H1 (cell line): ENCODE measurements around the gene SCARB1. TPM values are rescaled to one million over a fixed set of nuclear protein-coding genes. Genes with fewer than 3 reads are reported as not detected.
A peak's percentile ranks its signal among the peaks of the same experiment; 100 is the strongest.

Experiments used
- CTCF ChIA-PET: fragments of 300-600 bp; sonication (Branson Sonifier 250); formaldehyde crosslinking; loops from one replicate; lab custom pipeline; 2021; ENCODE audit not compliant: partially characterized antibody; lab: Charles Lee
- POLR2A ChIA-PET: fragments of 300-600 bp; sonication (Branson Sonifier 250); formaldehyde crosslinking; loops from one replicate; lab custom pipeline; 2021; ENCODE audit warnings: inconsistent platforms; ENCODE audit not compliant: partially characterized antibody; lab: Charles Lee
- DNase-seq, 2 experiments: peaks; one replicate each; pipeline versions ENCODE4 v3.0.0 to v3.0.0-alpha.2; 2010 to 2022; ENCODE audit warnings: low spot score in 2 of 2, low read depth in 1 of 2, mixed read lengths in 1 of 2
- FAIRE-seq: peaks from 2 replicates; lab custom pipeline; 2011; peaks lifted over from hg19 to GRCh38; lab: Jason Lieb, UNC
- H2AFZ ChIP-seq: 2 replicates; pipeline ENCODE4 v1.8.1; 2012; ENCODE audit warnings: low read length, inconsistent platforms
- H2AK5ac ChIP-seq: 2 replicates; pipeline ENCODE4 v1.6.1; 2013; ENCODE audit warnings: low read depth, low read length
- H2BK120ac ChIP-seq: replicated peaks from 2 replicates; pipeline ENCODE3; 2013; ENCODE audit warnings: low read depth, low read length, inconsistent platforms
- H2BK12ac ChIP-seq: 2 replicates; pipeline ENCODE4 v1.6.1; 2013; ENCODE audit warnings: low read depth, low read length
- H2BK15ac ChIP-seq: 2 replicates; pipeline ENCODE4 v1.6.1; 2013; ENCODE audit warnings: low read length
- H2BK20ac ChIP-seq: 2 replicates; pipeline ENCODE4 v1.6.1; 2013; ENCODE audit warnings: low read length
- H2BK5ac ChIP-seq: 2 replicates; pipeline ENCODE4 v1.6.1; 2013; ENCODE audit warnings: low read depth, low read length
- H3K14ac ChIP-seq: 2 replicates; pipeline ENCODE4 v1.6.1; 2013; ENCODE audit warnings: inconsistent platforms; ENCODE audit not compliant: insufficient read length
- H3K18ac ChIP-seq: 2 replicates; pipeline ENCODE4 v1.6.1; 2013; ENCODE audit warnings: low read length; ENCODE audit errors: extremely low read depth
- H3K23ac ChIP-seq: 2 replicates; pipeline ENCODE4 v1.6.1; 2013; ENCODE audit warnings: inconsistent platforms; ENCODE audit not compliant: insufficient read length
- H3K23me2 ChIP-seq: 2 replicates; pipeline ENCODE4 v1.6.1; 2013; ENCODE audit warnings: low read depth, low read length
- H3K27ac ChIP-seq: 2 replicates; pipeline ENCODE4 v1.6.1; 2011; ENCODE audit warnings: low read depth, low read length, inconsistent platforms
- H3K27me3 ChIP-seq, 4 experiments: replicated peaks in 1 of 4; 1 replicate in 1 of 4; 2 replicates in 3 of 4; pipeline versions ENCODE4 v1.6.1 to v1.8.1; 2011 to 2013; ENCODE audit warnings: low read length in 3 of 4, mild to moderate bottlenecking in 3 of 4, inconsistent platforms in 2 of 4, mixed read lengths in 2 of 4, moderate library complexity in 1 of 4; ENCODE audit not compliant: control insufficient read depth in 3 of 4, insufficient read depth in 3 of 4; ENCODE audit errors: extremely low read depth in 1 of 4
- H3K36me3 ChIP-seq, 4 experiments: 2 replicates each; pipeline versions ENCODE4 v1.6.1 to v1.8.1; 2011 to 2013; ENCODE audit warnings: mild to moderate bottlenecking in 4 of 4, low read length in 3 of 4, moderate library complexity in 2 of 4, control low read depth in 1 of 4, inconsistent platforms in 1 of 4; ENCODE audit not compliant: insufficient read depth in 4 of 4, control insufficient read depth in 2 of 4
- H3K4ac ChIP-seq: replicated peaks from 2 replicates; pipeline ENCODE3; 2013; ENCODE audit warnings: low read length, low read depth, mixed read lengths, inconsistent platforms; ENCODE audit not compliant: insufficient read length
- H3K4me1 ChIP-seq, 4 experiments: replicated peaks in 1 of 4; 1 replicate in 1 of 4; 2 replicates in 3 of 4; pipeline versions ENCODE4 v1.6.1 to v1.8.1; 2011 to 2013; ENCODE audit warnings: low read length in 3 of 4, inconsistent platforms in 2 of 4, mixed read lengths in 1 of 4; ENCODE audit not compliant: insufficient read depth in 4 of 4, control insufficient read depth in 3 of 4
- H3K4me2 ChIP-seq, 2 experiments: 2 replicates each; pipeline versions ENCODE4 v1.6.1 to v1.8.1; 2011 to 2013; ENCODE audit warnings: low read depth in 2 of 2, low read length in 2 of 2, control low read depth in 1 of 2, inconsistent platforms in 1 of 2, mild to moderate bottlenecking in 1 of 2; ENCODE audit not compliant: insufficient read depth in 1 of 2
- H3K4me3 ChIP-seq, 4 experiments: fragments of 200-600, 300-600 bp in 1 of 4; sonication (generic), shearing (Covaris generic), sonication (Bioruptor Twin) in 1 of 4; 2 replicates each; pipeline versions ENCODE4 v1.5.1 to v1.8.1; 2011 to 2016; ENCODE audit warnings: low read length in 4 of 4, low read depth in 3 of 4, control low read depth in 2 of 4, inconsistent platforms in 2 of 4, mild to moderate bottlenecking in 2 of 4, mixed read lengths in 1 of 4, moderate library complexity in 1 of 4; ENCODE audit not compliant: insufficient read depth in 2 of 4; ENCODE audit errors: extremely low read depth in 1 of 4
- H3K56ac ChIP-seq: replicated peaks from 2 replicates; pipeline ENCODE3; 2013; ENCODE audit warnings: low read depth, mild to moderate bottlenecking, mixed read lengths, low read length, inconsistent platforms; ENCODE audit not compliant: insufficient read length
- H3K79me1 ChIP-seq: 2 replicates; pipeline ENCODE4 v1.6.1; 2013; ENCODE audit warnings: low read depth, low read length, control low read depth
- H3K79me2 ChIP-seq, 2 experiments: 2 replicates each; pipeline versions ENCODE4 v1.6.1 to v1.8.1; 2012 to 2013; ENCODE audit warnings: low read length in 2 of 2, mild to moderate bottlenecking in 2 of 2, inconsistent platforms in 1 of 2; ENCODE audit not compliant: insufficient read depth in 2 of 2, control insufficient read depth in 1 of 2
- H3K9ac ChIP-seq, 4 experiments: replicated peaks in 1 of 4; 1 replicate in 1 of 4; 2 replicates in 3 of 4; pipeline versions ENCODE4 v1.6.1 to v1.8.1; 2011 to 2013; ENCODE audit warnings: low read depth in 3 of 4, low read length in 3 of 4, control low read depth in 2 of 4, mild to moderate bottlenecking in 2 of 4, moderate library complexity in 2 of 4, inconsistent platforms in 1 of 4; ENCODE audit errors: extremely low read depth in 1 of 4
- H3K9me3 ChIP-seq, 2 experiments: 2 replicates each; pipeline versions ENCODE4 v1.6.1 to v1.8.1; 2012 to 2013; ENCODE audit warnings: mild to moderate bottlenecking in 2 of 2, moderate library complexity in 2 of 2, control low read depth in 1 of 2, inconsistent platforms in 1 of 2, low read depth in 1 of 2, low read length in 1 of 2, mixed read lengths in 1 of 2; ENCODE audit not compliant: insufficient read depth in 2 of 2
- H4K20me1 ChIP-seq, 2 experiments: replicated peaks in 1 of 2; 2 replicates each; pipeline versions ENCODE3 to v1.8.1; 2011 to 2013; ENCODE audit warnings: inconsistent platforms in 2 of 2, low read length in 2 of 2, mild to moderate bottlenecking in 1 of 2; ENCODE audit not compliant: insufficient read depth in 2 of 2, control insufficient read depth in 1 of 2
- H4K5ac ChIP-seq: 2 replicates; pipeline ENCODE4 v1.6.1; 2013; ENCODE audit warnings: low read length, low read depth, mixed read lengths, inconsistent platforms; ENCODE audit not compliant: insufficient read length
- H4K8ac ChIP-seq: 2 replicates; pipeline ENCODE4 v1.8.0; 2013; ENCODE audit warnings: mild to moderate bottlenecking, moderate library complexity, low read length, inconsistent platforms; ENCODE audit not compliant: insufficient read depth; ENCODE audit errors: extremely low read depth
- H4K91ac ChIP-seq: replicated peaks from 2 replicates; pipeline ENCODE3; 2013; ENCODE audit warnings: low read length, mixed read lengths, inconsistent platforms; ENCODE audit not compliant: insufficient read length
- TBP ChIP-seq: IDR thresholded peaks from 2 replicates; pipeline ENCODE4 v1.6.1; 2011; ENCODE audit warnings: low read depth, low read length, improper control_type of control experiment
- WGBS, 2 experiments: shearing (Covaris generic) in 1 of 2; methylation state at CpG; one replicate each; pipeline versions ENCODE4 v1.1.6 to v1.1.7; 2013 to 2015; ENCODE audit warnings: low lambda C conversion rate in 2 of 2, mixed read lengths in 2 of 2, inconsistent platforms in 1 of 2, low coverage in 1 of 2, missing lambda C conversion rate in 1 of 2; ENCODE audit not compliant: insufficient replicate concordance in 2 of 2, insufficient coverage in 1 of 2, insufficient read length in 1 of 2; ENCODE audit errors: extremely low coverage in 1 of 2, missing lambda C conversion rate in 1 of 2; 5-methylcytosine and 5-hydroxymethylcytosine counted together
- polyA plus RNA-seq, 7 experiments: library from polyadenylated mRNA; depleted of rRNA in 3 of 7; stranded (reverse) in 5 of 7; unstranded in 2 of 7; fragments of >200 nt in 5 of 7; fragments of 200-250 nt in 2 of 7; gene quantifications; 1 replicate in 5 of 7; 2 replicates in 1 of 7; 4 replicates in 1 of 7; pipeline versions ENCODE4 v1.2.1 to v1.2.3, GENCODE V29; 2011 to 2013; ENCODE audit warnings: missing spikeins in 2 of 7, mixed read lengths in 2 of 7
- total RNA-seq: library from RNA; stranded (reverse); fragmentation: NEBNext Ultra II Directional; extraction: Animal tissue kit (Norgen Biotek cat#: 25700); gene quantifications from 2 replicates; pipeline ENCODE4 v1.2.1, GENCODE V29; 2021

Gene SCARB1
- total and polyA plus RNA-seq, 2 of the 8 experiments (the other 6 are each of a cell fraction or from before 2014, with no cell fraction given), result 45.3 to 57.1 TPM

DNA sequence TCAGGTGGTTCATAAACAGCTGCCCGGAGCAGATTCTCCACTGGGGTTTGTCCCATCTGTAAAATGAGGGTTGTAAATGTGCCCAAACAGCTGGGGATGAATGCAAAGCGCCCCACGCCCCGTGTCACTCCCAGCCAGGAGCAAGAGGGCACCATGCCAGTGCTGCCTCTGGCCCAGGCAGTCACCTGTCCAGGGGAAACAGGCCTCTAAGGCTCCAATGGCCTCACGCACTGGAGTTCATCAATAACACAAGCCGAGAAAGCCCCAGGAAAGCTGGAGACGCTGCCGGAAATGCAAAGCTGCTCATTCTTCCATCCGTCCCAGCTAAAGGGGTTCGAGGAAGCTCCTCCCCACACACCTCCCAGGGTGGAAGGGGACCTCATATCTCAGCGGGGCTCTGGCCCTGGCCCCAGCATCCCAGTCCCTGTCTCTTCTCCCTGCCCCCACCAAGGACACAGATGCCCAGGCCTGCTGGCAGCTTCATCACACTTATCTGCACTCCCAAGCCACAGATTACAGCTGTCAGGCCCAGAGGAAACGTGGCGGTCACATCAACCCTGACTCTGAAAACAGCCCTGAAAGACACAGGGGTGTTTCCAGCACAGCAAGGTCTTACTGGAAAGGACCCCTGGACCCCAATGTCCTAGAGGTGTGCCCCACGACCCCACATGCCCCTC lies 21.5 kb downstream of the SCARB1 start:
- H3K4me1 ChIP-seq, result peaks cover 0 to 9% (median 6%) of the 10 kb centered on the region in 4 experiments; a peak in 5 of 7 replicates
- H3K79me2 ChIP-seq, result no peaks in the 10 kb centered on the region; a peak in 1 of 4 replicates
- peaks cover 10% of the 10 kb centered on the region; the same call in 1 of the 2 replicates for H3K79me1 ChIP-seq
- H3K14ac ChIP-seq, result no peak overlapping the region
- no peak overlapping the region for H3K4ac ChIP-seq
- H3K23ac ChIP-seq, result no peak overlapping the region
- no peak overlapping the region for H3K4me3 ChIP-seq
- no peak for TF ChIP-seq TBP
- no peak overlapping the region for H3K27ac ChIP-seq
- H2BK20ac ChIP-seq, result no peak overlapping the region
- H3K4me2 ChIP-seq, result no peak overlapping the region
- 0 out of 2 replicates have a peak overlapping the region, but pooled peaks have one; percentile 29 for H2BK15ac ChIP-seq
- no peak overlapping the region; the same call in 1 of the 2 replicates for H4K8ac ChIP-seq
- H3K56ac ChIP-seq, result no peak overlapping the region
- no peak overlapping the region for H2AK5ac ChIP-seq
- H3K36me3 ChIP-seq, result no peaks in the 10 kb centered on the region
- no peak overlapping the region; a peak in 1 of 7 replicates for H3K9ac ChIP-seq
- H2BK12ac ChIP-seq, result no peak overlapping the region
- DNase-seq (no peak), FAIRE-seq (no peak)
- no peaks in the 10 kb centered on the region for H4K20me1 ChIP-seq
- no peak overlapping the region for H2AFZ ChIP-seq
- H4K5ac ChIP-seq, result no peak overlapping the region
- H3K27me3 ChIP-seq, result no peaks in the 10 kb centered on the region
- POLR2A ChIA-PET, result interaction anchor here (1.1 to 2.0 kb wide), 4 partner anchors 9 to 72 kb away, joined by 4 to 6 read pairs (median 4); partner anchors contain the start of gene UBC
- CTCF ChIA-PET, result interaction anchor here (0.5 to 2.9 kb wide), 8 partner anchors 8 to 98 kb away, joined by 3 to 10 read pairs (median 4); no protein-coding TSS in a partner anchor
- H3K18ac ChIP-seq, result no peak overlapping the region
- H2BK5ac ChIP-seq, result no peak overlapping the region
- no peaks in the 10 kb centered on the region for H3K9me3 ChIP-seq
- H4K91ac ChIP-seq, result no peak overlapping the region
- no peaks in the 10 kb centered on the region for H3K23me2 ChIP-seq
- H2BK120ac ChIP-seq, result no peak overlapping the region
- 92% methylated on average over 14 of the region's 14 CpGs; no CpG with 5 or more reads in 1 of the 2 experiments for WGBS, 2 experiments
